ENCODE data around the gene EPOP. TPM values are rescaled to one million over a fixed set of nuclear protein-coding genes. Genes with fewer than 3 reads are reported as not detected.
"Not testable (repeated sequence)": the region's sequence is repeated elsewhere in the genome, so short reads cannot be mapped to it uniquely, and the experiment has no call there.

EPOP gene
- total and polyA plus RNA-seq, 4 donors, result 0.40 to 2.8 (median 2.2) TPM

DNA sequence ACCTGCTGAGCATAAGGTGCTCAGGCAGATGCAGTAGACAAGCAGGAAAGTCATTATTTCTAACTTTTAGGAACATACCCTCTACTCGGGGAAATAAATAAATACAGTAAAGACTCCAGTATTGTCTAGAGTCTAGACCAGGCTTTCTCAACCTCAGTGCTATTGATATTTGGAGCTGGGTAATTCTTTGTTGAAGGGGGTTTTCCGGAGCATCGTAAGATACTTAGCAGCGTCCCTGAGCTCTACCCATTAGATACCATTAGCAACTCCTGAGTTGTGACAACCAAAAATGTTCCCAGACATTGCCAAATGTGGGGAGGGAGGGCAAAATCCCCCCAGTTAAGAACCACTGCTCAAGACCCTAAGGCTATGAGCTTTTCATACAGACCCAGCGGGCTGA, 21.1 kb downstream of the EPOP start:
- no peak overlapping the region for H3K4me3 ChIP-seq
- TF ChIP-seq, protein P1, sequence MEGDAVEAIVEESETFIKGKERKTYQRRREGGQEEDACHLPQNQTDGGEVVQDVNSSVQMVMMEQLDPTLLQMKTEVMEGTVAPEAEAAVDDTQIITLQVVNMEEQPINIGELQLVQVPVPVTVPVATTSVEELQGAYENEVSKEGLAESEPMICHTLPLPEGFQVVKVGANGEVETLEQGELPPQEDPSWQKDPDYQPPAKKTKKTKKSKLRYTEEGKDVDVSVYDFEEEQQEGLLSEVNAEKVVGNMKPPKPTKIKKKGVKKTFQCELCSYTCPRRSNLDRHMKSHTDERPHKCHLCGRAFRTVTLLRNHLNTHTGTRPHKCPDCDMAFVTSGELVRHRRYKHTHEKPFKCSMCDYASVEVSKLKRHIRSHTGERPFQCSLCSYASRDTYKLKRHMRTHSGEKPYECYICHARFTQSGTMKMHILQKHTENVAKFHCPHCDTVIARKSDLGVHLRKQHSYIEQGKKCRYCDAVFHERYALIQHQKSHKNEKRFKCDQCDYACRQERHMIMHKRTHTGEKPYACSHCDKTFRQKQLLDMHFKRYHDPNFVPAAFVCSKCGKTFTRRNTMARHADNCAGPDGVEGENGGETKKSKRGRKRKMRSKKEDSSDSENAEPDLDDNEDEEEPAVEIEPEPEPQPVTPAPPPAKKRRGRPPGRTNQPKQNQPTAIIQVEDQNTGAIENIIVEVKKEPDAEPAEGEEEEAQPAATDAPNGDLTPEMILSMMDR (IDR thresholded peaks at IDR 0.05; ENCODE audit: control extremely low read depth, extremely low read depth), result no peak
- no peak for DNase-seq
- WGBS, 2 donors, result 88 to 91% methylated on average over 5 of the region's 5 CpGs
- no peak for ATAC-seq (ENCODE audit: insufficient read depth, low FRiP score)
- H3K36me3 ChIP-seq (ENCODE audit: control insufficient read depth in 4 of 4, insufficient read depth in 4 of 4, low read length in 4 of 4), result no peaks in the 10 kb centered on the region
- no peak overlapping the region for H3K9ac ChIP-seq (ENCODE audit: insufficient read depth in 1 of 2, low read length in 2 of 2)
- H3K4me1 ChIP-seq (ENCODE audit: control insufficient read depth in 5 of 5, insufficient read depth in 5 of 5, low read length in 5 of 5), result peaks cover 0 to 2% (median 0%) of the 10 kb centered on the region in 5 donors
- H3K27me3 ChIP-seq (ENCODE audit: control insufficient read depth in 3 of 3, insufficient read depth in 3 of 3, low read length in 2 of 3), result peaks cover 0 to 5% (median 2%) of the 10 kb centered on the region in 3 donors
- H3K27ac ChIP-seq (ENCODE audit: low read depth in 1 of 2, low read length in 1 of 2), result no peak overlapping the region
- H3K9me3 ChIP-seq (ENCODE audit: control insufficient read depth in 4 of 4, insufficient read depth in 3 of 4, low read length in 3 of 4), result no peaks in the 10 kb centered on the region

DNA sequence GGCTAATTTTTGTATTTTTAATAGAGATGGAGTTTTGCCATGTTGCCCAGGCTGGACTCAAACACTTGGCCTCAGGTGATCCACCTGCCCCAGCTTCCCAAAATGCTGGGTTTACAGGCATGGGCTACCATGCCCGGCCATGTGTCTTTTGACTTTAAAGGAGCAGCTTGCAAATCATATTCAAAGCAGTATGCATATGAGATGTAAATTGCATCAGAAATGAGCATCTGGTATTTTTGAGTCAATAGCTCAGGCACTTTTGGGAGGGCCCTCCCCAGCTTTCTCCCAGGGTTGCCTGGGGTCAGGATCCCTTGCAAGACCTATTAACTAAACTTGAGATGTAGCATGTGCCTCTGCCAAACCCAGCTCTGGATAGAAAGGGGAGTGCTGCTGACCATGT, 21.5 kb downstream of the EPOP start:
- H3K9ac ChIP-seq (ENCODE audit: insufficient read depth in 1 of 2, low read length in 2 of 2), result no peak overlapping the region
- no peak for ATAC-seq (ENCODE audit: insufficient read depth, low FRiP score)
- H3K27me3 ChIP-seq (ENCODE audit: control insufficient read depth in 3 of 3, insufficient read depth in 3 of 3, low read length in 2 of 3), result peaks cover 0 to 5% (median 2%) of the 10 kb centered on the region in 3 donors
- no peaks in the 10 kb centered on the region for H3K9me3 ChIP-seq (ENCODE audit: control insufficient read depth in 4 of 4, insufficient read depth in 3 of 4, low read length in 3 of 4)
- H3K27ac ChIP-seq (ENCODE audit: low read depth in 1 of 2, low read length in 1 of 2), result no peak overlapping the region
- DNase-seq, result no peak
- 92 to 95% methylated on average over 1 of the region's 1 CpG for WGBS, 2 donors
- peaks cover 0 to 2% (median 0%) of the 10 kb centered on the region in 5 donors for H3K4me1 ChIP-seq (ENCODE audit: control insufficient read depth in 5 of 5, insufficient read depth in 5 of 5, low read length in 5 of 5)
- no peaks in the 10 kb centered on the region for H3K36me3 ChIP-seq (ENCODE audit: control insufficient read depth in 4 of 4, insufficient read depth in 4 of 4, low read length in 4 of 4)
- no peak overlapping the region for H3K4me3 ChIP-seq
- TF ChIP-seq, protein P1 (IDR thresholded peaks at IDR 0.05; ENCODE audit: control extremely low read depth, extremely low read depth), result no peak

DNA sequence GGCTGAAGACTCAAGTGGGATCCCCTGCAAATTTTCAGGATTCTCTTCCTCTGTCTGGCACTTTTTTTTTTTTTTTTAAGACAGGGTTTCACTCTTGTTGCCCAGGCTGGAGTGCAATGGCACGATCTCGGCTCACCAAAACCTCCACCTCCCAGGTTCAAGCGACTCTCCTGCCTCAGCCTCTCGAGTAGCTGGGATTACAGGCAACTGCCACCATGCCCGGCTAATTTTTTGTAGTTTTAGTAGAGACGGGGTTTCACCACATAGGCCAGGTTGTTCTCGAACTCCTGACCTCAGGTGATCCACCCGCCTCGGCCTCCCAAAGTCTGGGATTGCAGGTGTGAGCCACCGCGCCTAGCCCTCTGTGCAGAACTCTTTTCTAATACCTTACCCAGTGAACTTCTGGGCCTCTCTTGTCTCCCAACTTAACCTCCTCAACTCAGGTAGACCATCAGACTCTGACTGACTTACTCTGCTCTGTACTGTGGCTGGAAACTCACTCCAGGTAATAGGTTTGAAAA, 24.0 kb downstream of the EPOP start:
- H3K36me3 ChIP-seq (ENCODE audit: control insufficient read depth in 4 of 4, insufficient read depth in 4 of 4, low read length in 4 of 4); H3K27ac ChIP-seq (ENCODE audit: low read depth in 1 of 2, low read length in 1 of 2); DNase-seq; H3K9me3 ChIP-seq (ENCODE audit: control insufficient read depth in 4 of 4, insufficient read depth in 3 of 4, low read length in 3 of 4); H3K27me3 ChIP-seq (ENCODE audit: control insufficient read depth in 3 of 3, insufficient read depth in 3 of 3, low read length in 2 of 3); H3K4me3 ChIP-seq; H3K9ac ChIP-seq (ENCODE audit: insufficient read depth in 1 of 2, low read length in 2 of 2); H3K4me1 ChIP-seq (ENCODE audit: control insufficient read depth in 5 of 5, insufficient read depth in 5 of 5, low read length in 5 of 5); ATAC-seq (ENCODE audit: insufficient read depth, low FRiP score): not testable (repeated sequence)
- 90 to 95% methylated on average over 11 of the region's 11 CpGs for WGBS, 2 donors

DNA sequence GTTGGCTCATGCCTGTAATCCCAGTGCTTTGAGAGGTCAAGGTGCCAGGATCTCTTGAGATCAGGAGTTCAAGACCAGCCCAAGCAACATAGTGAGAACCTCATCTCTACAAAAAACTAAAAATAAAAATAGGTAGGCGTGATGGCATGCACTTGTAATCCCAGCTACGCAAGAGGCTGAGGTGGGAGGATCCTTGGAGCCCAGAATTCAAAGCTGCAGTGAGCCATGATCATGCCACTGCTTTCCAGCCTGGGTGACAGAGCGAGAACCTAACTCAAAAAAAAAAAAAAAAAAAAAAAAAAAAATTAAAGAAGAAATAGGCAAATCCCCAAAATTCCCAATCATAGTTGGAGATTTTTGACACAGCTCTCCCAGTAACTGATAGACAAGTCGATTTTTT, 36.8 kb downstream of the EPOP start:
- TF ChIP-seq, protein P1 (IDR thresholded peaks at IDR 0.05; ENCODE audit: control extremely low read depth, extremely low read depth), result no peak
- 88 to 91% methylated on average over 4 of the region's 4 CpGs for WGBS, 2 donors
- H3K27me3 ChIP-seq (ENCODE audit: control insufficient read depth in 3 of 3, insufficient read depth in 3 of 3, low read length in 2 of 3), result no peaks in the 10 kb centered on the region

More for the DNA sequence above, 36.8 kb downstream of the EPOP start:
- Histone ChIP-seq H3K36me3 (ENCODE audit: control insufficient read depth in 4 of 4, insufficient read depth in 4 of 4, low read length in 4 of 4) (no peaks in the 10 kb centered on the region), H3K4me1 (ENCODE audit: control insufficient read depth in 5 of 5, insufficient read depth in 5 of 5, low read length in 5 of 5) (no peaks in the 10 kb centered on the region), H3K4me3 (no peak overlapping the region), H3K9me3 (ENCODE audit: control insufficient read depth in 4 of 4, insufficient read depth in 3 of 4, low read length in 3 of 4) (no peaks in the 10 kb centered on the region), H3K27ac (ENCODE audit: low read depth in 1 of 2, low read length in 1 of 2) (no peak overlapping the region), H3K9ac (ENCODE audit: insufficient read depth in 1 of 2, low read length in 2 of 2) (no peak overlapping the region)
- no peak for ATAC-seq (ENCODE audit: insufficient read depth, low FRiP score)
- DNase-seq, result no peak

All from lung (tissue), 12 donors.